Activated CD4-positive, alpha-beta T cell treated with anti-CD3 and anti-CD28 coated beads, Interleukin-2, amount 10 ng/mL, durations not matched to agents 7 days and 5 days (primary cell): ENCODE data around the gene PHIP. TPM values are rescaled to one million over a fixed set of nuclear protein-coding genes. Genes with fewer than 3 reads are reported as not detected.
A peak's percentile ranks its signal among the peaks of the same experiment; 100 is the strongest.

Experiments used
- CTCF ChIA-PET: fragments of 350-600 bp; sonication (Branson Sonifier 250); formaldehyde crosslinking; loops from one replicate; lab custom pipeline; 2021; ENCODE audit warnings: antibody characterized with exemption; lab: Charles Lee
- POLR2A ChIA-PET: fragments of 350-600 bp; sonication (Branson Sonifier 250); formaldehyde crosslinking; loops from one replicate; lab custom pipeline; 2021; ENCODE audit warnings: antibody characterized with exemption; lab: Charles Lee
- DNase-seq: peaks from one replicate; pipeline ENCODE4 v3.0.0-alpha.2; 2020
- H3K27ac Mint-ChIP-seq: one replicate; pipeline ENCODE4 v1.8.0; 2021; ENCODE audit warnings: mild to moderate bottlenecking, moderate library complexity, mixed read lengths
- H3K27me3 Mint-ChIP-seq: one replicate; pipeline ENCODE4 v1.8.0; 2021; ENCODE audit warnings: mixed read lengths
- H3K36me3 Mint-ChIP-seq: one replicate; pipeline ENCODE4 v1.8.0; 2021; ENCODE audit warnings: low read depth, mixed read lengths
- H3K4me1 Mint-ChIP-seq: one replicate; pipeline ENCODE4 v1.8.0; 2021; ENCODE audit warnings: mixed read lengths
- H3K4me3 Mint-ChIP-seq: one replicate; pipeline ENCODE4 v1.8.0; 2021; ENCODE audit warnings: mild to moderate bottlenecking, moderate library complexity, mixed read lengths
- H3K9me3 Mint-ChIP-seq: one replicate; pipeline ENCODE4 v1.8.0; 2021; ENCODE audit warnings: mixed read lengths
- total RNA-seq, 2 experiments: library from RNA; stranded (reverse); gene quantifications; one replicate each; pipeline ENCODE4 v1.2.3, GENCODE V29; 2021

The PHIP gene
- total RNA-seq, 2 experiments from 2014 or later = 31.6 to 33.9 TPM

- CTCF ChIA-PET = interaction anchor here (1.4 kb wide), 1 partner anchor 55 kb away, joined by 3 read pairs; no protein-coding TSS in a partner anchor
- H3K27me3 Mint-ChIP-seq = no peaks in the 10 kb centered on the region
- POLR2A ChIA-PET = no interaction called here
- no peak overlapping the region for H3K4me3 Mint-ChIP-seq
- peaks cover 13% of the 10 kb centered on the region for H3K36me3 Mint-ChIP-seq
- H3K27ac Mint-ChIP-seq = no peak overlapping the region
- no peak for DNase-seq
- H3K4me1 Mint-ChIP-seq = peaks cover 2% of the 10 kb centered on the region
- no peaks in the 10 kb centered on the region for H3K9me3 Mint-ChIP-seq
Observed at GRCh38 chr6:79064635-79065034, 13.4 kb downstream of the PHIP start.

- ChIA-PET CTCF (no interaction called here), POLR2A (interaction anchor here (0.8 kb wide), 1 partner anchor 14 kb away, joined by 5 read pairs; no protein-coding TSS in a partner anchor)
- no peaks in the 10 kb centered on the region for H3K27me3 Mint-ChIP-seq
Observed at GRCh38 chr6:79062708-79063107, 15.3 kb downstream of the PHIP start.

GRCh38 chr6:79057746-79058145, 20.3 kb downstream of the PHIP start:
- Mint-ChIP-seq H3K4me1 (peaks cover 6% of the 10 kb centered on the region), H3K27ac (no peak overlapping the region), H3K36me3 (peaks cover 49% of the 10 kb centered on the region), H3K27me3 (no peaks in the 10 kb centered on the region), H3K9me3 (peaks cover under 1% of the 10 kb centered on the region), H3K4me3 (no peak overlapping the region)
- ChIA-PET POLR2A (no interaction called here), CTCF (no interaction called here)
- no peak for DNase-seq

More at GRCh38 chr6:79062708-79063107, 15.3 kb downstream of the PHIP start:
- Mint-ChIP-seq H3K27ac (no peak overlapping the region), H3K4me1 (peaks cover 2% of the 10 kb centered on the region), H3K4me3 (no peak overlapping the region), H3K9me3 (no peaks in the 10 kb centered on the region), H3K36me3 (peaks cover 18% of the 10 kb centered on the region)
- DNase-seq = no peak

- H3K27ac Mint-ChIP-seq = no peak overlapping the region
- POLR2A ChIA-PET = no interaction called here
- no peak for DNase-seq
- H3K27me3 Mint-ChIP-seq = no peaks in the 10 kb centered on the region
- peaks cover 61% of the 10 kb centered on the region for H3K36me3 Mint-ChIP-seq
- CTCF ChIA-PET = no interaction called here
- H3K4me1 Mint-ChIP-seq = peaks cover 6% of the 10 kb centered on the region
- H3K9me3 Mint-ChIP-seq = peaks cover 8% of the 10 kb centered on the region
- no peak overlapping the region for H3K4me3 Mint-ChIP-seq
Observed at GRCh38 chr6:79056226-79056625, 21.8 kb downstream of the PHIP start.

GRCh38 chr6:79048611-79049010, 29.4 kb downstream of the PHIP start:
- POLR2A ChIA-PET = no interaction called here
- Mint-ChIP-seq H3K4me3 (no peak overlapping the region), H3K36me3 (peaks cover 53% of the 10 kb centered on the region), H3K4me1 (peaks cover 7% of the 10 kb centered on the region), H3K27ac (no peak overlapping the region), H3K27me3 (no peaks in the 10 kb centered on the region), H3K9me3 (peaks cover 8% of the 10 kb centered on the region)
- CTCF ChIA-PET = interaction anchor here (1.1 kb wide), 1 partner anchor 182 kb away, joined by 3 read pairs; no protein-coding TSS in a partner anchor
- peak; percentile 10 for DNase-seq

GRCh38 chr6:79047072-79047471, 31.0 kb downstream of the PHIP start:
- ChIA-PET CTCF (no interaction called here), POLR2A (no interaction called here)
- Mint-ChIP-seq H3K4me3 (no peak overlapping the region), H3K9me3 (peaks cover 3% of the 10 kb centered on the region), H3K36me3 (peaks cover 43% of the 10 kb centered on the region), H3K27ac (no peak overlapping the region), H3K4me1 (peaks cover 18% of the 10 kb centered on the region), H3K27me3 (no peaks in the 10 kb centered on the region)
- no peak for DNase-seq

GRCh38 chr6:79045966-79046365, 32.1 kb downstream of the PHIP start:
- peak overlapping the region; percentile 5 for H3K27ac Mint-ChIP-seq

GRCh38 chr6:79042799-79043126, 35.3 kb downstream of the PHIP start:
- Mint-ChIP-seq H3K4me1 (peaks cover 35% of the 10 kb centered on the region), H3K4me3 (no peak overlapping the region), H3K27me3 (no peaks in the 10 kb centered on the region), H3K9me3 (no peaks in the 10 kb centered on the region), H3K27ac (no peak overlapping the region), H3K36me3 (peaks cover 53% of the 10 kb centered on the region)
- DNase-seq = no peak
- CTCF ChIA-PET = interaction anchor here (0.8 to 1.2 kb wide), 2 partner anchors 12 to 40 kb away, joined by 3 read pairs; no protein-coding TSS in a partner anchor
- POLR2A ChIA-PET = no interaction called here

More at GRCh38 chr6:79045966-79046365, 32.1 kb downstream of the PHIP start:
- no peaks in the 10 kb centered on the region for H3K27me3 Mint-ChIP-seq
- peaks cover 45% of the 10 kb centered on the region for H3K36me3 Mint-ChIP-seq
- no peak for DNase-seq
- peaks cover 23% of the 10 kb centered on the region for H3K4me1 Mint-ChIP-seq
- H3K4me3 Mint-ChIP-seq = no peak overlapping the region
- POLR2A ChIA-PET = no interaction called here
- H3K9me3 Mint-ChIP-seq = no peaks in the 10 kb centered on the region
- CTCF ChIA-PET = no interaction called here

- Mint-ChIP-seq H3K27me3 (no peaks in the 10 kb centered on the region), H3K27ac (no peak overlapping the region), H3K9me3 (no peaks in the 10 kb centered on the region), H3K4me3 (no peak overlapping the region), H3K4me1 (peaks cover 35% of the 10 kb centered on the region), H3K36me3 (peaks cover 55% of the 10 kb centered on the region)
- DNase-seq = no peak
- POLR2A ChIA-PET = no interaction called here
- CTCF ChIA-PET = interaction anchor here (0.8 to 1.2 kb wide), 2 partner anchors 12 to 40 kb away, joined by 3 read pairs; no protein-coding TSS in a partner anchor
Observed at GRCh38 chr6:79042088-79042798, 35.8 kb downstream of the PHIP start.

GRCh38 chr6:79040083-79040482, 38.0 kb downstream of the PHIP start:
- Mint-ChIP-seq H3K4me3 (no peak overlapping the region), H3K9me3 (no peaks in the 10 kb centered on the region), H3K36me3 (peaks cover 61% of the 10 kb centered on the region), H3K27me3 (no peaks in the 10 kb centered on the region), H3K4me1 (peaks cover 33% of the 10 kb centered on the region), H3K27ac (no peak overlapping the region)
- CTCF ChIA-PET = interaction anchor here (2.0 kb wide), 1 partner anchor 9 kb away, joined by 6 read pairs; no protein-coding TSS in a partner anchor
- DNase-seq = no peak
- POLR2A ChIA-PET = interaction anchor here (0.7 kb wide), 1 partner anchor 35 kb away, joined by 5 read pairs; no protein-coding TSS in a partner anchor

GRCh38 chr6:79038061-79038460, 40.0 kb downstream of the PHIP start:
- H3K9me3 Mint-ChIP-seq = no peaks in the 10 kb centered on the region
- no peak overlapping the region for H3K27ac Mint-ChIP-seq
- no peaks in the 10 kb centered on the region for H3K27me3 Mint-ChIP-seq
- peaks cover 30% of the 10 kb centered on the region for H3K4me1 Mint-ChIP-seq
- peaks cover 67% of the 10 kb centered on the region for H3K36me3 Mint-ChIP-seq
- DNase-seq = no peak
- ChIA-PET POLR2A (no interaction called here), CTCF (interaction anchor here (1.1 kb wide), 1 partner anchor 76 kb away, joined by 3 read pairs; no protein-coding TSS in a partner anchor)
- H3K4me3 Mint-ChIP-seq = no peak overlapping the region

GRCh38 chr6:79034865-79035264, 43.2 kb downstream of the PHIP start:
- ChIA-PET CTCF (interaction anchor here (1.5 to 2.1 kb wide), 2 partner anchors 9 to 15 kb away, joined by 4 to 7 read pairs; no protein-coding TSS in a partner anchor), POLR2A (no interaction called here)
- H3K4me1 Mint-ChIP-seq = peaks cover 27% of the 10 kb centered on the region
- no peak overlapping the region for H3K4me3 Mint-ChIP-seq
- no peaks in the 10 kb centered on the region for H3K9me3 Mint-ChIP-seq
- H3K27ac Mint-ChIP-seq = no peak overlapping the region
- peaks cover 64% of the 10 kb centered on the region for H3K36me3 Mint-ChIP-seq
- no peak for DNase-seq
- H3K27me3 Mint-ChIP-seq = no peaks in the 10 kb centered on the region

GRCh38 chr6:79033279-79033678, 44.8 kb downstream of the PHIP start:
- H3K9me3 Mint-ChIP-seq = no peaks in the 10 kb centered on the region
- H3K36me3 Mint-ChIP-seq = peaks cover 57% of the 10 kb centered on the region
- POLR2A ChIA-PET = no interaction called here

More at GRCh38 chr6:79033279-79033678, 44.8 kb downstream of the PHIP start:
- Mint-ChIP-seq H3K4me1 (peaks cover 20% of the 10 kb centered on the region), H3K27me3 (no peaks in the 10 kb centered on the region), H3K27ac (no peak overlapping the region), H3K4me3 (no peak overlapping the region)
- CTCF ChIA-PET = interaction anchor here (2.1 kb wide), 1 partner anchor 14 kb away, joined by 7 read pairs; no protein-coding TSS in a partner anchor
- DNase-seq = no peak
